Mesenchymal stem cell (in vitro differentiated cells and primary cell): Measurements from ENCODE around the gene CPS1.

Experiments used
- DNase-seq: peaks from one replicate; pipeline ENCODE4 v3.0.0-alpha.2; 2013
- H2AFZ ChIP-seq: one replicate; pipeline ENCODE4 v1.6.1; 2013; ENCODE audit warnings: low read depth, mild to moderate bottlenecking, control low read depth, inconsistent platforms, low read length, moderate library complexity
- H2AK5ac ChIP-seq: 2 replicates; pipeline ENCODE4 v1.6.1; 2013; ENCODE audit warnings: low read length, moderate library complexity, mild to moderate bottlenecking, inconsistent platforms; ENCODE audit not compliant: severe bottlenecking
- H2BK120ac ChIP-seq: one replicate; pipeline ENCODE4 v1.6.1; 2013; ENCODE audit warnings: low read depth, mild to moderate bottlenecking, inconsistent platforms, low read length, moderate library complexity
- H2BK12ac ChIP-seq, 2 experiments: one replicate each; pipeline ENCODE4 v1.6.1; 2013; ENCODE audit warnings: inconsistent platforms in 2 of 2, low read length in 2 of 2, mild to moderate bottlenecking in 2 of 2, moderate library complexity in 2 of 2, control low read depth in 1 of 2
- H2BK15ac ChIP-seq: one replicate; pipeline ENCODE4 v1.6.1; 2013; ENCODE audit warnings: mild to moderate bottlenecking, low read depth, inconsistent platforms; ENCODE audit not compliant: poor library complexity, severe bottlenecking
- H2BK5ac ChIP-seq: 2 replicates; pipeline ENCODE4 v1.6.1; 2013; ENCODE audit warnings: low read depth, mild to moderate bottlenecking, low read length, control low read depth, inconsistent platforms; ENCODE audit not compliant: poor library complexity, severe bottlenecking
- H3K14ac ChIP-seq, 2 experiments: one replicate each; pipeline ENCODE4 v1.6.1; 2013; ENCODE audit warnings: inconsistent platforms in 2 of 2, low read length in 2 of 2, control low read depth in 1 of 2, mild to moderate bottlenecking in 1 of 2, moderate library complexity in 1 of 2
- H3K18ac ChIP-seq, 2 experiments: one replicate each; pipeline ENCODE4 v1.6.1; 2013; ENCODE audit warnings: inconsistent platforms in 2 of 2, low read length in 2 of 2, control low read depth in 1 of 2, low read depth in 1 of 2, mild to moderate bottlenecking in 1 of 2
- H3K23ac ChIP-seq, 2 experiments: one replicate each; pipeline ENCODE4 v1.6.1; 2013; ENCODE audit warnings: inconsistent platforms in 2 of 2, low read length in 2 of 2, mild to moderate bottlenecking in 2 of 2, moderate library complexity in 2 of 2, control low read depth in 1 of 2
- H3K27ac ChIP-seq: 2 replicates; pipeline ENCODE4 v1.5.1; 2013; ENCODE audit warnings: mild to moderate bottlenecking, moderate library complexity, low read length, control low read depth, inconsistent platforms; ENCODE audit not compliant: poor library complexity, severe bottlenecking
- H3K27me3 ChIP-seq, 2 experiments: 2 replicates each; pipeline versions ENCODE4 v1.6.1 to v1.7.0; 2013; ENCODE audit warnings: low read length in 2 of 2, mild to moderate bottlenecking in 2 of 2, moderate library complexity in 2 of 2, control low read depth in 1 of 2, inconsistent platforms in 1 of 2; ENCODE audit not compliant: control insufficient read depth in 1 of 2, insufficient read depth in 1 of 2
- H3K36me3 ChIP-seq, 2 experiments: 2 replicates each; pipeline versions ENCODE4 v1.6.1 to v1.7.0; 2013; ENCODE audit warnings: low read length in 2 of 2, control low read depth in 1 of 2, inconsistent platforms in 1 of 2, low read depth in 1 of 2, mild to moderate bottlenecking in 1 of 2; ENCODE audit not compliant: insufficient read depth in 2 of 2, control insufficient read depth in 1 of 2
- H3K4ac ChIP-seq, 2 experiments: one replicate each; pipeline ENCODE4 v1.6.1; 2013; ENCODE audit warnings: inconsistent platforms in 2 of 2, low read length in 2 of 2, mild to moderate bottlenecking in 2 of 2, moderate library complexity in 2 of 2, control low read depth in 1 of 2, low read depth in 1 of 2
- H3K4me1 ChIP-seq: 2 replicates; pipeline ENCODE4 v1.6.1; 2013; ENCODE audit warnings: low read depth, low read length, control low read depth; ENCODE audit not compliant: control insufficient read depth, insufficient read depth
- H3K4me2 ChIP-seq: 2 replicates; pipeline ENCODE4 v1.6.1; 2013; ENCODE audit warnings: low read length, mild to moderate bottlenecking, inconsistent platforms; ENCODE audit not compliant: poor library complexity, severe bottlenecking
- H3K4me3 ChIP-seq, 2 experiments: 2 replicates each; pipeline versions ENCODE4 v1.5.1 to v1.7.0; 2013; ENCODE audit warnings: low read length in 2 of 2, mild to moderate bottlenecking in 2 of 2, control low read depth in 1 of 2, low read depth in 1 of 2; ENCODE audit not compliant: insufficient read depth in 1 of 2
- H3K79me1 ChIP-seq: replicated peaks from 2 replicates; pipeline ENCODE4 v1.6.1; 2013; ENCODE audit warnings: mild to moderate bottlenecking, control low read depth, low read length, inconsistent platforms; ENCODE audit not compliant: poor library complexity, severe bottlenecking
- H3K9ac ChIP-seq: 2 replicates; pipeline ENCODE4 v1.7.0; 2013; ENCODE audit warnings: mild to moderate bottlenecking, low read length, moderate library complexity
- H3K9me3 ChIP-seq: 2 replicates; pipeline ENCODE4 v1.7.0; 2013; ENCODE audit warnings: mild to moderate bottlenecking, low read length; ENCODE audit not compliant: control insufficient read depth
- H4K8ac ChIP-seq: one replicate; pipeline ENCODE4 v1.6.1; 2013; ENCODE audit warnings: inconsistent platforms, mild to moderate bottlenecking, low read length, moderate library complexity
- H4K91ac ChIP-seq: one replicate; pipeline ENCODE4 v1.6.1; 2013; ENCODE audit warnings: mild to moderate bottlenecking, low read length, inconsistent platforms
- WGBS: methylation state at CpG from one replicate; pipeline ENCODE4 v1.1.7; 2013; ENCODE audit warnings: mixed read lengths; 5-methylcytosine and 5-hydroxymethylcytosine counted together

CPS1 gene

DNA sequence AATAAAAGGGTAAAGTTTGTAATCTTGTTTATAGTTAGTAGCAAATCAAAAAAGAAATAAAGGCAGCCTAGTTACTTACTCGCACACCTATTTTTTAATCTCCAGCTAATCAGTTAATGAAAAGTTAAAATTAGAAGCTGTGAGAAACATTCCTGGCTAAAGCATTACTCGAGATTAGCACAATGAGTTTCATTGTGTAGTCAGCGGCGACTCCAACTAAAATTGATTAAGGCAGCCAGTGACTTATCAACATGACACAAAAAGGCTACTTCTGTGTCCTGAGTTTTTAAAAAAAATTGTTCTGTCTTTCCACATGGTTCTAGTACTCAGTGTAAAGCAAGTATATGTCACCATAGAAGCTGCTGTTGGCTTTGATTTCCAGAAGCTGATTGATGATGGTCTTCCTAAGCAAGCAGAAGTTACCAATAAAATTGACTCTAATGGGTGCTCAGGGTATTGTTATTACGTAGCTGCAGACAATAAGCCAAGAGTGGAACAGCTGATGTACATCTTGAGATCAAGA, 159.2 kb downstream of the CPS1 start:
- Histone ChIP-seq H3K4me2 (no peak overlapping the region), H3K9me3 (no peaks in the 10 kb centered on the region), H2BK5ac (no peak overlapping the region), H2BK12ac (no peak overlapping the region), H3K27ac (no peak overlapping the region), H2AK5ac (no peak overlapping the region), H4K8ac (no peak overlapping the region), H2AFZ (no peak overlapping the region), H3K14ac (no peak overlapping the region), H3K4me1 (no peaks in the 10 kb centered on the region), H3K27me3 (no peaks in the 10 kb centered on the region), H3K79me1 (no peaks in the 10 kb centered on the region), H2BK120ac (no peak overlapping the region), H4K91ac (no peak overlapping the region), H3K23ac (no peak overlapping the region), H3K4ac (no peak overlapping the region), H3K9ac (no peak overlapping the region), H3K18ac (no peak overlapping the region), H3K4me3 (no peak overlapping the region), H3K36me3 (no peaks in the 10 kb centered on the region), H2BK15ac (no peak overlapping the region)
- 93% methylated on average over 4 of the region's 5 CpGs for WGBS
- no peak for DNase-seq

GRCh38 chr2:210718503-210718902, 162.1 kb downstream of the CPS1 start:
- DNase-seq: no peak
- Histone ChIP-seq H2BK120ac (no peak overlapping the region), H2AFZ (no peak overlapping the region), H3K23ac (no peak overlapping the region), H3K27ac (no peak overlapping the region), H2BK5ac (no peak overlapping the region), H3K4me3 (no peak overlapping the region), H2BK15ac (no peak overlapping the region), H2AK5ac (no peak overlapping the region), H4K91ac (no peak overlapping the region), H3K14ac (no peak overlapping the region), H4K8ac (no peak overlapping the region), H3K9me3 (no peaks in the 10 kb centered on the region), H3K4ac (no peak overlapping the region), H3K4me1 (no peaks in the 10 kb centered on the region), H3K79me1 (no peaks in the 10 kb centered on the region), H3K9ac (no peak overlapping the region), H3K36me3 (no peaks in the 10 kb centered on the region), H2BK12ac (no peak overlapping the region), H3K18ac (no peak overlapping the region), H3K27me3 (no peaks in the 10 kb centered on the region), H3K4me2 (no peak overlapping the region)
- 17% methylated on average over 2 of the region's 3 CpGs for WGBS

GRCh38 chr2:210722092-210722491, 165.7 kb downstream of the CPS1 start:
- Histone ChIP-seq H3K9ac (no peak overlapping the region), H2AK5ac (no peak overlapping the region), H4K91ac (no peak overlapping the region), H4K8ac (no peak overlapping the region), H3K23ac (no peak overlapping the region), H3K9me3 (no peaks in the 10 kb centered on the region), H2BK12ac (no peak overlapping the region), H3K4me1 (no peaks in the 10 kb centered on the region), H3K18ac (no peak overlapping the region), H2BK120ac (no peak overlapping the region), H3K4me3 (no peak overlapping the region), H2BK5ac (no peak overlapping the region), H2BK15ac (no peak overlapping the region), H3K79me1 (no peaks in the 10 kb centered on the region), H3K27me3 (no peaks in the 10 kb centered on the region), H3K4ac (no peak overlapping the region), H2AFZ (no peak overlapping the region), H3K27ac (no peak overlapping the region), H3K14ac (no peak overlapping the region), H3K36me3 (no peaks in the 10 kb centered on the region), H3K4me2 (no peak overlapping the region)
- WGBS: 96% methylated on average over 3 of the region's 3 CpGs
- DNase-seq: no peak

DNA sequence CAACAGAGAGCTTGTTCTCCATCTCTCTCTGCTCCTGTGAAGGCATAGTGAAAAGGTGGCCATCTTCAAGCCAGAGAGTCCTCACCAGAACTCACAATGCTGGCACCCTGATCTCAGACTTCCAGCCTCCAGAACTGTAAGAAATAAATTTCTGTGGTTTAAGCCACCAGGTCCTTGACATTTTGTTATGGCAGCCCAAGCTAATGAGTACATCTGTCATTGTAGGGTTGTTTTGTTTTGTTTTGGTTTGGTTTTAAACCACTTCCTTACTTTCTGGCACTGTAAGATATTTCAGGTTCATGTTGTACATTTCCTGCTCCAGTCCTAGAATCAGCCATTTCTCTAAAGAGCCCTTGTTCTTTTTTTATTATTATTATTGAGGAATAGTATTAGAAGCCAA, 171.2 kb downstream of the CPS1 start:
- H3K4ac ChIP-seq: no peak overlapping the region
- H2BK12ac ChIP-seq: no peak overlapping the region
- no peak overlapping the region for H3K18ac ChIP-seq
- H3K23ac ChIP-seq: no peak overlapping the region
- H4K8ac ChIP-seq: no peak overlapping the region
- no peak overlapping the region for H3K4me2 ChIP-seq
- H3K9me3 ChIP-seq: no peaks in the 10 kb centered on the region
- H2BK5ac ChIP-seq: no peak overlapping the region
- no peaks in the 10 kb centered on the region for H3K27me3 ChIP-seq
- H3K79me1 ChIP-seq: no peaks in the 10 kb centered on the region
- no peak overlapping the region for H4K91ac ChIP-seq
- no peak overlapping the region for H2AFZ ChIP-seq
- H2BK120ac ChIP-seq: no peak overlapping the region
- no peak overlapping the region for H3K4me3 ChIP-seq
- DNase-seq: no peak
- H3K36me3 ChIP-seq: no peaks in the 10 kb centered on the region
- no peak overlapping the region for H2AK5ac ChIP-seq
- H3K14ac ChIP-seq: no peak overlapping the region
- no peak overlapping the region for H2BK15ac ChIP-seq
- H3K27ac ChIP-seq: no peak overlapping the region
- H3K9ac ChIP-seq: no peak overlapping the region
- H3K4me1 ChIP-seq: no peaks in the 10 kb centered on the region
